AG04449 (cell line): ENCODE results near the gene RBM23.
"Not testable (repeated sequence)": the region's sequence is repeated elsewhere in the genome, so short reads cannot be mapped to it uniquely, and the experiment has no call there.

Source experiments
- CTCF ChIA-PET: fragments of 350-600 bp; formaldehyde crosslinking; extraction: SDS; loops from one replicate; lab custom pipeline; 2021; ENCODE audit warnings: antibody characterized with exemption; lab: Yijun Ruan, JAX
- POLR2A ChIA-PET: fragments of 400-600, 350-600 bp; formaldehyde crosslinking; extraction: SDS; loops from one replicate; lab custom pipeline; 2020; ENCODE audit warnings: antibody characterized with exemption, inconsistent platforms; lab: Yijun Ruan, JAX
- DNase-seq: peaks from one replicate; pipeline ENCODE4 v3.0.0-alpha.2; 2010; ENCODE audit warnings: low read depth, low spot score
- H3K4me3 ChIP-seq: 2 replicates; pipeline ENCODE4 v1.5.1; 2011; ENCODE audit warnings: low read depth, mild to moderate bottlenecking, control low read depth, low read length
- TF ChIP-seq, protein P1 (sequence below): IDR thresholded peaks from one replicate; pipeline ENCODE4 v1.5.1; 2011; ENCODE audit warnings: mild to moderate bottlenecking, moderate library complexity, low read length, control low read depth, inconsistent platforms; ENCODE audit not compliant: insufficient read depth; ENCODE audit errors: missing control alignments

Gene RBM23

GRCh38 chr14:22864979-22865378 is 54.0 kb downstream of the RBM23 start:
- DNase-seq: no peak
- no peak overlapping the region for H3K4me3 ChIP-seq
- ChIA-PET CTCF (interaction anchor here (1.0 to 6.6 kb wide), 5 partner anchors 12 to 309 kb away, joined by 3 to 96 read pairs (median 7); no protein-coding TSS in a partner anchor), POLR2A (no interaction called here)
- TF ChIP-seq, protein P1, sequence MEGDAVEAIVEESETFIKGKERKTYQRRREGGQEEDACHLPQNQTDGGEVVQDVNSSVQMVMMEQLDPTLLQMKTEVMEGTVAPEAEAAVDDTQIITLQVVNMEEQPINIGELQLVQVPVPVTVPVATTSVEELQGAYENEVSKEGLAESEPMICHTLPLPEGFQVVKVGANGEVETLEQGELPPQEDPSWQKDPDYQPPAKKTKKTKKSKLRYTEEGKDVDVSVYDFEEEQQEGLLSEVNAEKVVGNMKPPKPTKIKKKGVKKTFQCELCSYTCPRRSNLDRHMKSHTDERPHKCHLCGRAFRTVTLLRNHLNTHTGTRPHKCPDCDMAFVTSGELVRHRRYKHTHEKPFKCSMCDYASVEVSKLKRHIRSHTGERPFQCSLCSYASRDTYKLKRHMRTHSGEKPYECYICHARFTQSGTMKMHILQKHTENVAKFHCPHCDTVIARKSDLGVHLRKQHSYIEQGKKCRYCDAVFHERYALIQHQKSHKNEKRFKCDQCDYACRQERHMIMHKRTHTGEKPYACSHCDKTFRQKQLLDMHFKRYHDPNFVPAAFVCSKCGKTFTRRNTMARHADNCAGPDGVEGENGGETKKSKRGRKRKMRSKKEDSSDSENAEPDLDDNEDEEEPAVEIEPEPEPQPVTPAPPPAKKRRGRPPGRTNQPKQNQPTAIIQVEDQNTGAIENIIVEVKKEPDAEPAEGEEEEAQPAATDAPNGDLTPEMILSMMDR: no peak

DNA sequence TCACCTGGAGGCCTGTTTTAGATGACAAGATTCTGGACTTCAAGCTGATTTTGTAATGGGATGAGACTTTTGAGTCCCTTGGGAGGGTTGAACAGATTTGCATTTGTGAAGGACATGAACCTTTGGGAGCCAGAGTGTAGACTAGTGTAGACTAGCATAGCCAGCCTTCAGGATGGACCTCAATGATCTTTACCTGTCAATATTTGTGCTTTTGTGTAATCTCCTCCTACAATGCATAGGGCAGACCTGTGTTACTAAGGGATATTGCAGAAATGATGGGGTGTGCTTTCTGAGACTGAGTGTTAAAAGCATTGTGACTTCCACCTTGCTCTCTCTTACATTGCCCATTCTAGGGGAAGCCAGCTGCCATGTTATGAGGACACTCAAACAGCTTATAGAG is 57.3 kb downstream of the RBM23 start:
- no peak for DNase-seq
- TF ChIP-seq, protein P1: no peak
- ChIA-PET POLR2A (no interaction called here), CTCF (interaction anchor here (2.1 to 6.6 kb wide), 4 partner anchors 8 to 306 kb away, joined by 6 to 96 read pairs (median 28); no protein-coding TSS in a partner anchor)
- H3K4me3 ChIP-seq: no peak overlapping the region

DNA sequence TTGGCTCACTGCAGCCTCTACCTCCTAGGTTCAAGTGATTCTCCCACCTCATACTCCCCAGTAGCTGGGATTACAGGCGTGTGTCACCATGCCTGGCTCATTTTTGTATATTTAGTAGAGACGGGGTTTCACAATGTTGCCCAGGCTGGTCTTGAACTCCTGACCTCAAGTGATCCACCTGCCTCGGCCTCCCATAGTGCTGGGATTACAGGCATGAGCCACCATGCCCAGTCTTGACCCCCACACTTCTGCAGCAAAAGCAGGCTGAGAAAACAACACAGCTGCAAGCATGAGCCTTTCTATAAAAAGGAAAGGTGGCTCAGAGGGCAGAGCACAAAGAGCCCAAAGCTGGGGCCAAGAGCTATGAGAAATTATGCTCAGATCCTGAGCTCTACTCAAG is 58.6 kb downstream of the RBM23 start:
- H3K4me3 ChIP-seq, DNase-seq: not testable (repeated sequence)
- ChIA-PET CTCF (interaction anchor here (0.9 to 4.5 kb wide), 7 partner anchors 12 to 303 kb away, joined by 3 to 45 read pairs (median 11); partner anchors contain the start of gene LRP10), POLR2A (interaction anchor here (0.9 to 1.2 kb wide), 2 partner anchors 8 to 9 kb away, joined by 3 read pairs; no protein-coding TSS in a partner anchor)

DNA sequence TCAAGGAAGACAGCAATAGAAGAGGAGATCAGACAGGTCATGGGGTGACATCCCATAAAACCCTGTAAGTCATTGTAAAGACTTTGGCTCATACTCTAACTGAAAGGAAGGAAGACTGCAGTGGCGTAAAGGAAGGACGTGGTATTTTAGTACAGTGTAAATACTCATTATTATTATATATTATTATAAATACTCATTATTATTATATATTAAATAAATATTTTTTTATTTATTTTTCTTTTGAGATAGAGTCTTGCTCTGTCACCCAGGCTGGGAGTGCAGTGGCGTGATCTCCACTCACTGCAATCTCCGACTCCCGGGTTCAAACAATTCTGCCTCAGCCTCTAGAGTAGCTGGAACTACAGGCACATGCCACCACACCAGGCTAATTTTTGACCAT is 62.5 kb downstream of the RBM23 start:
- CTCF ChIA-PET: interaction anchor here (1.1 to 8.8 kb wide), 7 partner anchors 8 to 287 kb away, joined by 3 to 256 read pairs (median 45); partner anchors contain the start of genes LRP10 and SLC7A7
- TF ChIP-seq, protein P1: no peak
- POLR2A ChIA-PET: no interaction called here
- H3K4me3 ChIP-seq: no peak overlapping the region
- DNase-seq: no peak

GRCh38 chr14:22854963-22855724 is 63.8 kb downstream of the RBM23 start:
- DNase-seq: no peak
- CTCF ChIA-PET: interaction anchor here (0.8 to 10.9 kb wide), 26 partner anchors 9 to 465 kb away, joined by 3 to 272 read pairs (median 27); partner anchors contain the start of genes LRP10, MMP14, MRPL52 and OXA1L
- TF ChIP-seq, protein P1: no peak
- H3K4me3 ChIP-seq: no peak overlapping the region
- POLR2A ChIA-PET: interaction anchor here (0.6 to 2.9 kb wide), 4 partner anchors 14 to 298 kb away, joined by 3 to 9 read pairs (median 4); partner anchors contain the start of gene MMP14

DNA sequence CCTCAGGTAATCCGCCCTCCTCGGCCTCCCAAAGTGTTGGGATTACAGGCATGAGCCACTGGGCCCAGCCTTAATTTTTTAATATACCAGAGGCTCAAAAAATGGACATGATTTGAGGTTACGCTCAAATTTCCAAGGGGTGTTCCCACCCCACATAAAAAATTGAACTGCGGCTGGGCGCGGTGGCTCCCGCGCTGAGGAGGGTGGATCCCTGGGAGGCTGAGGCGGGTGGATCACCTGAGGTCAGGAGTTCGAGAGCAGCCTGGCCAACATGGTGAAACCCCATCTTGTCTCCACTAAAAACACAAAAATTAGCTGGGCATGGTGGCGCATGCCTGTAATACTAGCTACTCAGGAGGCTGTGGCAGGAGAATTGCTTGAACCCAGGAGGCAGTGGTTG is 64.7 kb downstream of the RBM23 start:
- H3K4me3 ChIP-seq: not testable (repeated sequence)

More for the DNA sequence above, 64.7 kb downstream of the RBM23 start:
- ChIA-PET POLR2A (interaction anchor here (2.9 to 4.7 kb wide), 2 partner anchors 31 to 298 kb away, joined by 6 to 42 read pairs; no protein-coding TSS in a partner anchor), CTCF (interaction anchor here (0.7 to 10.9 kb wide), 33 partner anchors 9 to 468 kb away, joined by 3 to 272 read pairs (median 9); partner anchors contain the start of genes ABHD4, DAD1, LRP10 and MMP14)
- DNase-seq: not testable (repeated sequence)
